ENCODE data around the gene SLC6A9. TPM values are rescaled to one million over a fixed set of nuclear protein-coding genes. Genes with fewer than 3 reads are reported as not detected.

The SLC6A9 gene
- polyA plus RNA-seq, 3 donors = not detected

- intact Hi-C loops (cut with micrococcal nuclease) = loop anchor here in 1 of 2 donors (10.0 kb wide), 2 partner anchors 324 to 376 kb away; partner anchors contain the start of genes ERI3 and KDM4A
- peaks cover 4 to 6% (median 5%) of the 10 kb centered on the region in 3 donors for H3K27me3 Mint-ChIP-seq (ENCODE audit: low read depth in 3 of 3)
- peak overlapping the region; percentile 14 for H2AFZ ChIP-seq (ENCODE audit: insufficient read depth, low read depth, low read length, poor library complexity, severe bottlenecking)
- peaks cover 0 to 2% (median 0%) of the 10 kb centered on the region in 7 donors for H3K9me3 Mint-ChIP-seq
- H3K79me2 ChIP-seq (ENCODE audit: insufficient read depth, low read length) = peaks cover 35% of the 10 kb centered on the region
- peak overlapping the region in 2 of 3 experiments; percentile 9 to 68 for H3K4me3 ChIP-seq (replicated peaks in 1 of 3; ENCODE audit: low read depth in 2 of 3, low read length in 3 of 3)
- no peaks in the 10 kb centered on the region for H3K27me3 ChIP-seq (ENCODE audit: control insufficient read depth in 2 of 2, insufficient read depth in 2 of 2, low read length in 2 of 2)
- H3K9ac ChIP-seq (ENCODE audit: insufficient read depth, low read length, poor library complexity, severe bottlenecking) = peak overlapping the region; percentile 27
- H3K4me1 ChIP-seq (ENCODE audit: control insufficient read depth in 1 of 2, insufficient read depth in 2 of 2, low read length in 2 of 2) = peaks cover 52 to 68% of the 10 kb centered on the region in 2 donors
- peaks cover 45% of the 10 kb centered on the region for H4K20me1 ChIP-seq (ENCODE audit: insufficient read depth, low read length)
- H3K27ac Mint-ChIP-seq = no peak overlapping the region
- H3K27ac ChIP-seq (ENCODE audit: low read depth in 1 of 2, low read length in 2 of 2) = no peak overlapping the region
- H3K4me2 ChIP-seq (replicated peaks; ENCODE audit: extremely low read depth, low read length, poor library complexity, severe bottlenecking) = peak overlapping the region; percentile 79
- DNase-seq = no peak
- peaks cover 65% of the 10 kb centered on the region for H3K4me1 Mint-ChIP-seq
- TF ChIP-seq CTCF (IDR thresholded peaks at IDR 0.05) = no peak
- H3K36me3 Mint-ChIP-seq = peaks cover 30 to 31% of the 10 kb centered on the region in 2 donors
- H3K36me3 ChIP-seq (replicated peaks in 1 of 2; ENCODE audit: control insufficient read depth in 1 of 2, insufficient read depth in 2 of 2, low read length in 2 of 2) = peaks cover 19 to 25% of the 10 kb centered on the region in 2 donors
- whole genome bisulfite sequencing (ENCODE audit: insufficient coverage) = 0% methylated on average over 43 of the region's 45 CpGs
- H3K9me3 ChIP-seq (replicated peaks in 1 of 2; ENCODE audit: control insufficient read depth in 1 of 2, insufficient read depth in 1 of 2, low read length in 2 of 2) = no peaks in the 10 kb centered on the region
- H3K4me3 Mint-ChIP-seq = no peak overlapping the region
Measured at GRCh38 chr1:43979261-43979527, 52.1 kb downstream of the SLC6A9 start.

- 8% methylated on average over 40 of the region's 54 CpGs for WGBS (ENCODE audit: insufficient coverage)
- H3K4me3 ChIP-seq (replicated peaks in 1 of 3; ENCODE audit: low read depth in 2 of 3, low read length in 3 of 3) = peak within 1 kb of the TSS; percentile 29 to 98 (median 42)
- peaks cover 45% of the 10 kb centered on the region for H4K20me1 ChIP-seq (ENCODE audit: insufficient read depth, low read length)
- Mint-ChIP-seq H3K36me3 (peaks cover 29 to 31% of the 10 kb centered on the region in 2 donors), H3K27ac (peak within 1 kb of the TSS; percentile 37 to 75 (median 66)), H3K4me3 (peak within 1 kb of the TSS; percentile 84 to 89), H3K9me3 (peaks cover 0 to 2% (median 0%) of the 10 kb centered on the region in 7 donors), H3K4me1 (peaks cover 69% of the 10 kb centered on the region), H3K27me3 (ENCODE audit: low read depth in 3 of 3) (peaks cover 4 to 8% (median 6%) of the 10 kb centered on the region in 3 donors)
- H3K27me3 ChIP-seq (ENCODE audit: control insufficient read depth in 2 of 2, insufficient read depth in 2 of 2, low read length in 2 of 2) = no peaks in the 10 kb centered on the region
- H2AFZ ChIP-seq (ENCODE audit: insufficient read depth, low read depth, low read length, poor library complexity, severe bottlenecking) = peak within 1 kb of the TSS; percentile 14
- DNase-seq = no peak
- no peaks in the 10 kb centered on the region for H3K9me3 ChIP-seq (replicated peaks in 1 of 2; ENCODE audit: control insufficient read depth in 1 of 2, insufficient read depth in 1 of 2, low read length in 2 of 2)
- peaks cover 55 to 73% of the 10 kb centered on the region in 2 donors for H3K4me1 ChIP-seq (ENCODE audit: control insufficient read depth in 1 of 2, insufficient read depth in 2 of 2, low read length in 2 of 2)
- peaks cover 19 to 25% of the 10 kb centered on the region in 2 donors for H3K36me3 ChIP-seq (replicated peaks in 1 of 2; ENCODE audit: control insufficient read depth in 1 of 2, insufficient read depth in 2 of 2, low read length in 2 of 2)
- peak within 1 kb of the TSS; percentile 34 for H3K9ac ChIP-seq (ENCODE audit: insufficient read depth, low read length, poor library complexity, severe bottlenecking)
- no peak for TF ChIP-seq CTCF (IDR thresholded peaks at IDR 0.05)
- peak within 1 kb of the TSS in 1 of 2 donors; percentile 6 for H3K27ac ChIP-seq (ENCODE audit: low read depth in 1 of 2, low read length in 2 of 2)
- intact Hi-C loops (cut with micrococcal nuclease) = loop anchor here in 1 of 2 donors (10.0 kb wide), 2 partner anchors 324 to 376 kb away; partner anchors contain the start of genes ERI3 and KDM4A
- peaks cover 35% of the 10 kb centered on the region for H3K79me2 ChIP-seq (ENCODE audit: insufficient read depth, low read length)
- H3K4me2 ChIP-seq (replicated peaks; ENCODE audit: extremely low read depth, low read length, poor library complexity, severe bottlenecking) = peak within 1 kb of the TSS; percentile 91
Measured at GRCh38 chr1:43978551-43979260, 52.6 kb downstream of the SLC6A9 start, which contains the start of gene B4GALT2. B4GALT2 (plus strand) TSS chr1:43979210; CDS start chr1:43981161, 1,951 bp downstream.

Measured in CD14-positive monocyte (primary cell).